ENCODE measurements around the gene SLC41A3.
"Not testable (repeated sequence)": the region's sequence is repeated elsewhere in the genome, so short reads cannot be mapped to it uniquely, and the experiment has no call there.

SLC41A3 gene

DNA sequence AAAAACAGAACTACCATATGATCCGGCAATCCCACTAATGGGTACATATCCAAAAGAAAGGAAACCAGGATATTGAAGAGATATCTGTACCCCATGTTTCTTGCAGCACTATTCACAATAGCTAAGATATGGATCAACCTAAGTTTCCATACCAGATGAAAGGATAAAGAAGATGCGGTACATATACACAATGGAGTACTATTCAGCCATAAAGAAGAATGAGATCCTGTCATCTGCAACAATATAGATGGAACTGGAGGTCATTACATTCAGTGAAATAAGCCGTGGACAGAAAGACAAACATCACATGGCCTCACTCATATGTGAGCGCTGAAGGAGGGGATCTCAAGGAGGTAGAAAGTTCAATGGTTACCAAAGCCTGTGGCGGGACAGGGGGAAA, 3.0 kb downstream of the SLC41A3 start:
- DNase-seq: no peak

GRCh38 chr3:126078866-126079265, 5.1 kb downstream of the SLC41A3 start:
- DNase-seq: no peak

GRCh38 chr3:126077754-126078153, 6.2 kb downstream of the SLC41A3 start:
- no peak for DNase-seq

GRCh38 chr3:126076140-126076539, 7.8 kb downstream of the SLC41A3 start:
- no peak for DNase-seq

DNA sequence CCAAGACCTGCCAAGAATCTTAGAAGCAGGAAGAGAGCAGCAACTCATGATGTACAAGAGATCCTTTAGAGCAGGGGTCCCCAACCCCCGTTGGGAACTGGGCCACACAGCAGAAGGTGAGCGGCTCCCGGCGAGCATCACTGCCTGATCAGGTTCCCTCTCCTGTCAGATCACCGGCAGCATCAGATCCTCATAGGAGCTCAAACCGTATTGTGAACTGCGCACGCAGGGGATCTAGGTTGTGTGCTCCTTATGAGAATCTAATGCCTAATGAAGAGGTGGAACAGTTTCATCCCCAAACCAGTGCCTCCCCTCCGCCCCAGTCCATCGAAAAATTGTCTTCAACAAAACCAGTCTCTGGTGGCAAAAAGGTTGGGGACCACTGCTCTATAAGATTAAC, 13.8 kb downstream of the SLC41A3 start:
- no peak for DNase-seq

GRCh38 chr3:126067959-126068358, 16.0 kb downstream of the SLC41A3 start:
- DNase-seq: no peak

DNA sequence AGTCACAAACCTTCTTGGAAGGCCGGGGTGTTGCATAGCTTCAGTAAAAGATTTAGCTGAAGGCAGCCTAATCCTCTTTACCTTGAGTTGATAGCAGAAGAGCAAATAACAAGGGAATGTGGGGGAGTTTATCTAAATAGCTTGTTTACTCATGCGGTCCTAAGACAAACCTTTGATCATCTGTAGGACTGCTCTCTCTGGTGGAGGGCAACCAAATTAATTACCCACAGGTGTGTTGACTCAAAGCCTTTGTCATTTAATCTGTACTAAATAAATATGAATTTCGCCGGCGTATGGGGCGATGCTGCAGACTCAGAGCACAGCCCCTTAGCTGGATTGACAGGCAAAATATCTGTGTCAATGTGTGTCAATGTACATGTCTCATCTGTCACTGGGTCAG, 17.2 kb downstream of the SLC41A3 start:
- not testable (repeated sequence) for DNase-seq

GRCh38 chr3:126065876-126066275, 18.0 kb downstream of the SLC41A3 start:
- DNase-seq: no peak

DNA sequence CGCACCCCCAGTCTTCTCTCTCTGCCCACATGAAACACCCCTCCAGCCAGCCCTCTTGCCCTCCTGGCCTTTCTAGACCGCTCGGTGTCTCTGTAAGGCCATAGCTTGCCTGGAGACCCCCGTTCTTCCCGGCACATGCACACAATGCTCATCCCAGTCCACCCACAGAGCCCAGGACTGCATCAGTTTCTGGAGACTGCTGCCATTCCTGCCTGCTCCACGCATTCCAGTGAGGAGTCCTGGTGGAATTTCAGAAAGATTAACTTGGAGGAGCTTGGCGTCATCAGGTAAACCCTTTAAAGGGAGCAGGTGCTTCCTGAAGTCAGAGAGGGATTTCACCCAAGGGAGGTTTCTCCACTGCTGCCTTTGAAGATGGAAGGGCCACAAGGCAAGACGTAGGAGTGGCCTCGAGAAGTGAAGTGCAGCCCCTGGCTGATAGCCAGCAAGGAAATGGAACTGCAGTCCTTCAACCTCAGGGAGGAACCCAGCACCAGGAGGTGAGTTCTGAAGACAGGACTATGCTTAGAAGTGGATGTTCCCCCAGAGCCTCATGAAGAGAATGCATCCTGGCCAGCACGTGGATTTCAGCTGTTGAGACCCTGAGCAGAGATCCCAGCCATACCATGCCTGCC, 19.2 kb downstream of the SLC41A3 start:
- no peak for DNase-seq

- no peak for DNase-seq
Observed at GRCh38 chr3:126063358-126063965, 20.5 kb downstream of the SLC41A3 start.

DNA sequence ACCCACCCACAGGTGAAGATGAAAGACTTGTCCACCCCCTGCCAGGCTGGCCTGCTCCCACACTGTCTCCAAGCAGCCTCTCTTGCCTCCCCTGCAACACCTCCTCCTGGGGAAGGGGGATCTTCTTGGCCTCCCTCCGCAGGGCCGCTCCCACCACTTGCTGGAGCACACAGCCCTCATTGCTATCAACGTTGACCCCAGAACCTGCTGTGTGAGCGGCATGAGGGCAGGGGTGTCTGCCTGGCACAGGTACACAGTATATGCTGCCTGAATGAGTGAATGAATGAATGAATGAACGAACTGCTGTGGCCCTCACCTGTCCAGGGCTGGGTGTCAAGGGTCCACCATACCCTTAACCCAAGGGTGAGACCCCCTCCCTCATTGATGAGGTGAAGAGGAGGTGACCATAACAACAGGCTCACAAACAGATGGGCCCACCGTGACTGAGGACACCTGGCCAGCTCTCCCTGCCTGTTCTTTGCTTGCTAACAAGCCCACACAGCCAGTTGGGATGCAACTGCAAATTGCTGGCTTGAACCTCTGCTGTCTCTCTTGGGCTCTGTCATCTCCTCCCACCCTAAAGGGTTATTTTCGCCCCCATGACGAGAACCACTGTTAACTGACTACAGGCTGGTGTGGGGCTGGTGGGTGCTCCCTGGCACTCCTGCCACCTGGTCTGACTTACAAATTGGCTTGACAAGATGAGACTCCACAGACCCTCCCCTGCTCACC, 22.5 kb downstream of the SLC41A3 start:
- no peak for DNase-seq

- DNase-seq: no peak
Observed at GRCh38 chr3:126060613-126061145, 23.2 kb downstream of the SLC41A3 start.

- DNase-seq: no peak
Observed at GRCh38 chr3:126058666-126059065, 25.3 kb downstream of the SLC41A3 start.

DNA sequence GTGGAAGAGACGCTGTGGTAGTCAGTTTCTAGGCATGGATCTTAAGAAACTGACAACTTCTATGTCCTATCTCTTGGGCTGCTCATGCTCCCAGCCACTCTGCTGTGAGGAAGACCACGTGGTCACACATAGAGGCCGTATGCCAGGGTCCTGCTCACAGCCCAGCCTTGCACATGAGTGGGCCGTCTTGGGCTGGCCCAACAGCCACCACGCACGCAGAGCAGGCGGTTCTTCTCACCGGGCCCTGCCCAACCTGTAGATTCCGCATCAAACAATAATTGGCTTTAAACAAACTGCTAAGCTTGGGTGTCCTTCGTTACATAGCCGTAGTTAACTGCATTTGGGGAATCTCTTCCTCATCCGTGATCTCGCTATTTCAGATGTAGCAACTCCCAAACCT, 26.0 kb downstream of the SLC41A3 start:
- no peak for DNase-seq

DNA sequence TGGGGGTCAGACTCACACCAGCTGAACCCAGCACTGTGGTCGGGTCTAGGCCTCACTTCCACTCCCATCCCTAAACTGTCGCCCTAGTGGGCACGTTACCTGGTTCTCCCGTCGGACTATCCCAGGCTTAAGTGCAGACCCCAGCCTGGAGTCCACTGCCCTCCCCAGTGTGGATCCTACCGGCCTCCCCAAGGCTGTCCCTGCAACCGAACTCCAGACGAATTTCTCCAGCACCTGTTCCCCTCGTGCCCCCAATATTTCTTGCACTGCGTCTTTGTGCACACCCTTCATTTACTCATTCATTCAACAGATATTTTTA, 26.5 kb downstream of the SLC41A3 start:
- DNase-seq: no peak

GRCh38 chr3:126056681-126057500, 27.0 kb downstream of the SLC41A3 start:
- DNase-seq: no peak

DNA sequence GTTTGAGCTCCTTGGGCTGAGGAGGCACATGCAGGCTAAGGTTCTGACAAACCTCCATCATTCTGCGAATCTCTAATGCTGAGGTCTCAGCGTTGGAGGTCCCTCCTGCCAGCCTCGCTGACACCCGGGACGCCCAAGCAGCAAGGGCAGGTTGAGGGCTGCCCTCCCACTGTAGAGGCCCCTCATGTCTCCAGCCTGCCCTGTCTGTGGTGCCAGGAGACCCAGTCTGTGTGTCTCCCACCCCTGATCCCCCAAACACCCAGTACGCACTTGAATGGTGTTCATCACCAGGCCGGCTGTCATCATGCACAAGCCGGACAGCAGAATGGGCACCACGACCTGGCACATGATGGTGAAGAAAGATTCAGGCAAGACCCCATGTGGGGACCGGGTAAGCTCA, 27.8 kb downstream of the SLC41A3 start:
- no peak for DNase-seq

- DNase-seq: no peak
Observed at GRCh38 chr3:126054870-126055269, 29.1 kb downstream of the SLC41A3 start.

DNA sequence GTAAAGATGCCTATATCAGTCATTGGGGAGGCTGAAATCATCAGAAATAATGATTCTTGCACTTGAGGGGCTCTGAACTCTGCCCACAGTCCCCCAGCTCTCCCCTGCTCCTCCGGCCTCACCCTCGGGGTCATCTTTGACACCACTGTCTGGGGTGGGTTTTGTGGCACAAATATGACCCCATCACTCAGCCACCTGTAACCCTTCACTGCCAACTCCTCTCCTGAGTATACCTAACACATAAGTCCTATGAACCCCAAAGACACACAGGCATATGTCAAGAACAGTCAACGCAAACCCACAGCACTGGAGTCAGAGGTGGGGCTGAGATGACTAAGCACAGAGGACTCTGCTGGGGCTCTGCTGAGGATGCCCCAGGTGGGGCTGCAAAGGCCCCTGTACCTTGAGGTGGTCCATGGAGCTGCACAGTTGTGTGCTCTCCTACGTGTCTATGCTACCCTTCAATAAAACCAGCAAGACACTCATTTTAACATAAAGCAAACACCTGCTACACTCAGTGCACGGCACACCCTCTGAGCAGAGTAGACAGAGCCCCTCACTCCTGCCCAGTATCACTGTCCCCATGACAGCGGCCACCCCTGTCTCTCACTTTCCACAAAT, 29.9 kb downstream of the SLC41A3 start:
- no peak for DNase-seq

DNA sequence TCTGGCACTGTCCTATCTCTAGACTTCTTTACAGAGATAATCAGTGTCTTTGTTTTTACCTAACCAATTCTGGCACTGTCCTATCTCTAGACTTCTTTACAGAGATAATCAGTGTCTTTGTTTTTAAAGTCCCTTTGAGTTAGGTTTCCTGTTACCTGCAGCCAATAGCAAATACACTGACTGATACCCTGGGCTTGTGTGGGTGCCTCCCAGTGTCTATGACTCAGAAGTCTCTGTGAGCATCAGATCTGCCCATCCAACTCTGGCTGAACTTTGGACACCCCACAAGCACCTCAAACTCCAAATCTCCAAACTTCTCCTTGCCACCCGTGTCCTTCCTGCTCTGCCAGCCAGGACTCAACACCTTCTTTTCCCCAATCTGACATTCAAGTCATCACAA, 30.4 kb downstream of the SLC41A3 start:
- no peak for DNase-seq

DNA sequence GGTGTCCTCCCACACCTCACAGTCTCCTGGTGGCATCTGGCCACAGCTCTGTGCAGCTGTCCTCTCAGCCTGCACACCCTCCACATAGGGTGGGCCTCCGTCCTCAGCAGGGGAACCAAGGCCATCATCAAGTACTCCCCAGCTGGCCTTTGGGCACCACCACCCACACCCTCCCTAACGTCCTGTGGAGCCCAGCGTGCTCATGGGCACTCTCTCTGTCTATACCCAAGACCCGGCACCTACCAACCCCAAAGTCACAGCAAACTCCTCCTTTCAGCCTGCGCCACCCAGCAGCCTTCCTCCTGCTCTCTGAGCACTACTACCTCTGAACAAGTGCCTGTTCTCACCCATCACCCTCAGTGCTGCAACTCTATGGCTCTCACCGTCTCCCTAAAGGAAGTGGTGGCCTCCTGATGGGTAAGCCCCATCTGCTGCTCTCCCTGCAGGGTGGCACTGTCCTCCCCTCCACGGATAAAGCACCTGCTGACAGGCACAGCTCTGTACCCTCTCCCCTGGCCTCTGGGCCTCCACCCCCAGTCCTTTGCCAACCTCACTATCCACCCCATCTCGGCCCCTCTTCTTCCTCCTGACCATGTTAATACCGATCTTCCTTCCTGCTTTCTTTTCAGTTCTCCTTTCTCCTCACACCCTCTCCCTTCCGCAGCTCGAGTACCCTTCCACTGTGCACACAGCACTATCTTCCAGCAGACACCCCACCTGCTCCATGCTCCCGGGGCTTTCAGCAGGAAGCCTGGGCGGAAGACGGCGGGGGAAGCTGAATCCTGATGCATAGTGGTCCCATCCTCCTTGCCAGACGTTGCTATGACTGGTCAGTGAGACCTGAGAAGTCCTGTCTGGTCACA, 31.5 kb downstream of the SLC41A3 start:
- DNase-seq: no peak

DNA sequence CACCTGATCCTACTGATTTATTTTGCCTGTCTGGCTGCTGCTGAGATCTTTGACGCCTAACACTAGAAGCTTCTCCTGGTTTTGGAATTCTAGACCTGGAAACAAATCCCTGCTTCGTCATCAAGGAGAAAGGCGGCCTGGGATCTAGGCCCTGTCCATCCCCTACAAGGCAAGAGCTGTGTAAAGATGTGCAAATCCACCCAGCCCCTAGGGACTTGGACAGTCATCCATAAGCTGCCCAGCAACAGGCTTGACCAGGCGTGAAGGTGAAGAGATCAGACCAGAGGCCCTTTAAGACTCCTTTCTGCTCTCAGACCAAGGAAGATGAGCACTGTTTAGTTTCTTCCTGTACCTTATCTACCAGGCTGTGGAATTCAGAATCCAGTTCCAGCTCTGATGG, 32.2 kb downstream of the SLC41A3 start:
- DNase-seq: no peak

All from DMS153 (cell line).